NOMO-1 treated with dmso at 0.1 percent for 144 hours (cell line): ENCODE measurements around the gene COL4A6.

Experiments
- DNase-seq: peaks from one replicate; lab custom pipeline; 2025; ENCODE audit not compliant: unreplicated experiment; lab: John Stamatoyannopoulos, UW

The COL4A6 gene

GRCh38 chrX:108275732-108276131, 162.5 kb downstream of the COL4A6 start:
- no peak for DNase-seq

- DNase-seq, result no peak
These were observed 166.8 kb downstream of the COL4A6 start for GRCh38 chrX:108271397-108271787.

- no peak for DNase-seq
These were observed 167.4 kb downstream of the COL4A6 start for GRCh38 chrX:108270739-108271396.

- no peak for DNase-seq
These were observed 167.9 kb downstream of the COL4A6 start for GRCh38 chrX:108270280-108270679.

GRCh38 chrX:108268434-108269080, 169.7 kb downstream of the COL4A6 start:
- no peak for DNase-seq

- DNase-seq, result no peak
These were observed 170.7 kb downstream of the COL4A6 start for GRCh38 chrX:108267557-108267956.

- no peak for DNase-seq
These were observed 173.8 kb downstream of the COL4A6 start for GRCh38 chrX:108264376-108264775.

GRCh38 chrX:108261549-108262203, 176.5 kb downstream of the COL4A6 start:
- DNase-seq, result no peak

- DNase-seq, result no peak
These were observed 180.7 kb downstream of the COL4A6 start for GRCh38 chrX:108257556-108257955.

- DNase-seq, result no peak
These were observed 183.6 kb downstream of the COL4A6 start for GRCh38 chrX:108254636-108255035.

GRCh38 chrX:108250654-108251579, 187.3 kb downstream of the COL4A6 start:
- no peak for DNase-seq

GRCh38 chrX:108246304-108246954, 191.8 kb downstream of the COL4A6 start:
- DNase-seq, result no peak

GRCh38 chrX:108245462-108245861, 192.8 kb downstream of the COL4A6 start:
- DNase-seq, result no peak

- no peak for DNase-seq
These were observed 202.2 kb downstream of the COL4A6 start for GRCh38 chrX:108235986-108236385.

GRCh38 chrX:108230574-108230973, 207.6 kb downstream of the COL4A6 start:
- DNase-seq, result no peak

- no peak for DNase-seq
These were observed 213.2 kb downstream of the COL4A6 start for GRCh38 chrX:108224727-108225621.

GRCh38 chrX:108224218-108224617, 214.0 kb downstream of the COL4A6 start:
- no peak for DNase-seq

GRCh38 chrX:108223585-108223984, 214.6 kb downstream of the COL4A6 start:
- no peak for DNase-seq

- DNase-seq, result no peak
These were observed 216.8 kb downstream of the COL4A6 start for GRCh38 chrX:108221301-108221864.
